Central memory CD8-positive, alpha-beta T cell (primary cell): ENCODE results near the gene KLHL18.
"Not testable (repeated sequence)": the region's sequence is repeated elsewhere in the genome, so short reads cannot be mapped to it uniquely, and the experiment has no call there.

ENCODE experiments used
- ATAC-seq: fragments of 150-1000 bp; cut with Tn5 transposase; replicated peaks from 2 replicates; pipeline ENCODE4 v1.10.0; 2022; ENCODE audit warnings: mild to moderate bottlenecking, moderate FRiP score, moderate number of reproducible peaks; ENCODE audit not compliant: poor library complexity, severe bottlenecking; ENCODE audit errors: extremely low read depth
- DNase-seq, 2 donors: peaks; one replicate each; pipeline ENCODE4 v3.0.0; 2021; ENCODE audit warnings: low spot score in 2 of 2
- H3K27ac Mint-ChIP-seq: one replicate; pipeline ENCODE4 v1.8.0; 2022; ENCODE audit warnings: low read depth, mild to moderate bottlenecking, moderate library complexity, mixed read lengths
- H3K27me3 Mint-ChIP-seq: one replicate; pipeline ENCODE4 v1.8.0; 2022; ENCODE audit warnings: mixed read lengths
- H3K36me3 Mint-ChIP-seq: one replicate; pipeline ENCODE4 v1.8.0; 2022; ENCODE audit warnings: mild to moderate bottlenecking, moderate library complexity, mixed read lengths; ENCODE audit not compliant: insufficient read depth
- H3K4me1 Mint-ChIP-seq: one replicate; pipeline ENCODE4 v1.8.0; 2022; ENCODE audit warnings: mixed read lengths
- H3K4me3 Mint-ChIP-seq: one replicate; pipeline ENCODE4 v1.8.0; 2022; ENCODE audit warnings: mild to moderate bottlenecking, moderate library complexity, mixed read lengths
- H3K9me3 Mint-ChIP-seq: one replicate; pipeline ENCODE4 v1.8.0; 2022; ENCODE audit warnings: mixed read lengths

The KLHL18 gene

DNA sequence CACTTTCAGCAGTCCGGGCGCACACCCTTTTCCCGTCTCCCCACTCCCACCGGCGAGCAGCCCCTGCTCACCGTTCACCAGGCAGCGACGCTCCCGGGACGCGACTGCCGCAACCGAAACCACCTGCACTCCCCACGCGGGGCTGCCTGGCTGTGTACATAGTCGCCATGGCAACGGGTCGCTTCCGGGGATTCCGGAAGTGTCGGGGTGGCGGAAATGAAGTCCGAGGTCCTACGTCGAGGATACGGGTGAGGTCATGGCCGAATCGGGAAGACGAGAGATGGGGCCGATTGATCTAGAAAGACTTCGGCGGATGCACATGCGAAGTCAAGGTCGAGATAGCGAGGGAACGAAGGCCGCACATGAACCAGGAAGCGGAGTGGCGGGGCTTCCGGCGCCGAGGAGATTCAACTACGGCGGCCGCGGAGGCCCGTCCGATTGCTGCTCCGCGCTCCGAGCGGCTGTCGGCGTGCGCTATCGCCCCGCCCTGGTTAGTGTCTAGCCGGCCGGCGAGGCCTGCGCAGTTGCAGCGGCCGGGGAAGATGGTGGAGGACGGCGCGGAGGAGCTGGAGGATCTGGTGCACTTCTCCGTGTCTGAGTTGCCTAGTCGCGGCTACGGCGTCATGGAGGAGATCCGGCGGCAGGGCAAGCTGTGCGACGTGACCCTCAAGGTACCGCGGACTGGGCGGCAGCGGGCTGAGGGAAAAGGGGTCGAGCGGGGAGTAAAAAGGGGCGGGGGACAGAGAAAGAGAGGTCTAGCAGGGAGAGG, at the start of gene KLHL18, which contains the start of gene KIF9:
Gene KLHL18 (plus strand): TSS at position 521 of the 769 bp plus-strand sequence. CDS start 22 bp downstream, at position 543.
Gene KIF9 (minus strand): TSS at position 376 of the 769 bp plus-strand sequence. CDS start 5,425 bp downstream, outside the sequence.
- peak within 1 kb of the TSS; percentile 99 for H3K27ac Mint-ChIP-seq
- DNase-seq (peak; percentile 88 to 94), ATAC-seq (peak; percentile 84)
- H3K4me1 Mint-ChIP-seq = peaks cover 45% of the 10 kb centered on the region
- H3K4me3 Mint-ChIP-seq = peak within 1 kb of the TSS; percentile 97
- peaks cover 37% of the 10 kb centered on the region for H3K36me3 Mint-ChIP-seq
- no peaks in the 10 kb centered on the region for H3K9me3 Mint-ChIP-seq
- H3K27me3 Mint-ChIP-seq = no peaks in the 10 kb centered on the region

DNA sequence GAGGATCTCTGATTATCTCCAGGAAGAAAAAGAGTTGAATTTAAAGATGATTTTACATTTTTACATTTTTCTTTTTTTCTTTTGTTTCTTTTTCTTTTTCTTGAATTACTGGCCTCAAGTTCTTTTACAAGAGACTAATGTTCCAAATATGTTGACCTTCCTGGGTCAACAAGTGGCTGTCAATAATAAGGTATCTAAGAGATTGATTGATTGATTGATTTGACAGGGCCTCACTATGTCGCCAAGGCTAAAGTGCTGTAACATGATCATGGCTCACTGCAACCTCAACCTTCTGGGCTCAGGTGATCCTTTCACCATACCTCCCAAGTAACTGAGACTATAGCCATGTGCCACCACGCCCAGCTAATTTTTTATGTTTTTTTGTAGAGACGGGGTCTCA, 44.7 kb upstream of the KLHL18 start:
- no peaks in the 10 kb centered on the region for H3K27me3 Mint-ChIP-seq

DNA sequence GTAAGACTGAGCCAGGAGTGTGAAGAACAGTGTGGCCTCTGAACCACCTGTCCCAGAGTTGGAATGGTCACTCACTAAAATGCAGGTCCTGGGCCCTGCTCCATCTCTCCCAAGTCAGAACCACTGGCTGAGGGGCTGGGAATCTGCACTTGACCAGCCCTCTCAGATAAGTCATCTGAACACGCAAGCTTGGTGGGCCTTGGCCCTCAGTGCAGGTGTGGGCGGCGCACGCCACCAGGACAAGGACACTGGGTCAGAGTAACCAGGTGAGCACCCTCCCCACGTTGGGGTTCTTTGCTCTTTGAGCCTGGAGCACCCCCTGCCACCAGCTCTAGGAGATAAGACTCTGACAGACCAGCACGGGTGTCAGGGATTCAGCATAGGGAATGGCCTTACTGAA, 42.8 kb upstream of the KLHL18 start:
- ATAC-seq (no peak), DNase-seq (no peak)
- Mint-ChIP-seq H3K36me3 (no peaks in the 10 kb centered on the region), H3K9me3 (no peaks in the 10 kb centered on the region), H3K4me3 (no peak overlapping the region), H3K4me1 (no peaks in the 10 kb centered on the region), H3K27ac (no peak overlapping the region), H3K27me3 (no peaks in the 10 kb centered on the region)

More for the DNA sequence above, 44.7 kb upstream of the KLHL18 start:
- DNase-seq (no peak), ATAC-seq (no peak)
- no peak overlapping the region for H3K27ac Mint-ChIP-seq
- H3K36me3 Mint-ChIP-seq = no peaks in the 10 kb centered on the region
- no peaks in the 10 kb centered on the region for H3K4me1 Mint-ChIP-seq
- H3K9me3 Mint-ChIP-seq = no peaks in the 10 kb centered on the region
- H3K4me3 Mint-ChIP-seq = no peak overlapping the region

- H3K27ac Mint-ChIP-seq = no peak overlapping the region
- no peak overlapping the region for H3K4me3 Mint-ChIP-seq
- no peaks in the 10 kb centered on the region for H3K36me3 Mint-ChIP-seq
- H3K4me1 Mint-ChIP-seq = no peaks in the 10 kb centered on the region
- ATAC-seq (no peak), DNase-seq (no peak)
- H3K27me3 Mint-ChIP-seq = no peaks in the 10 kb centered on the region
- H3K9me3 Mint-ChIP-seq = no peaks in the 10 kb centered on the region
These were observed 39.2 kb upstream of the KLHL18 start for GRCh38 chr3:47243419-47244147.

- DNase-seq = no peak
- Mint-ChIP-seq H3K9me3 (no peaks in the 10 kb centered on the region), H3K4me3 (no peak overlapping the region), H3K27ac (no peak overlapping the region), H3K27me3 (no peaks in the 10 kb centered on the region), H3K4me1 (no peaks in the 10 kb centered on the region), H3K36me3 (no peaks in the 10 kb centered on the region)
- ATAC-seq = no peak
These were observed 38.1 kb upstream of the KLHL18 start for GRCh38 chr3:47244531-47245100.

DNA sequence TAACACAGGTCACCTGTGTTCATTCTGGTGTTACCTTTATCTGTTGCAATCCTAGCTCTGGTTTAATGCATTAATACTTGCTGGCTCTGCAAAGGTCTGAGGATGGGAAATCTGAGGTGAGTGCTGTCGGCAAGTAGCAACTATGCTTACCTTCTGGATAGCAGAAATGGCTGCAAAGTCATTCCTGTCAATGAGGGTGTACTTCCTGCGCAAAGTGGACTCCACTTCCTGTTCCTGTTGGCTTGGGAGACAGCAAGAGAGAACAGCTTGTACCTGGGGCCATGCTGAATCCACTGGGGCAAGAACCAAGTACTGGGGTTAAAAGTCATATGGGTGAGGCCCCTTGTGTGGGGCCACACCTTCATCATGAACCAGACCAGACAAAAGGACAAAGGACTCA, 37.5 kb upstream of the KLHL18 start:
- H3K9me3 Mint-ChIP-seq = no peaks in the 10 kb centered on the region
- DNase-seq (no peak), ATAC-seq (no peak)
- no peaks in the 10 kb centered on the region for H3K27me3 Mint-ChIP-seq
- no peaks in the 10 kb centered on the region for H3K4me1 Mint-ChIP-seq
- no peak overlapping the region for H3K4me3 Mint-ChIP-seq
- H3K36me3 Mint-ChIP-seq = no peaks in the 10 kb centered on the region
- H3K27ac Mint-ChIP-seq = no peak overlapping the region

DNA sequence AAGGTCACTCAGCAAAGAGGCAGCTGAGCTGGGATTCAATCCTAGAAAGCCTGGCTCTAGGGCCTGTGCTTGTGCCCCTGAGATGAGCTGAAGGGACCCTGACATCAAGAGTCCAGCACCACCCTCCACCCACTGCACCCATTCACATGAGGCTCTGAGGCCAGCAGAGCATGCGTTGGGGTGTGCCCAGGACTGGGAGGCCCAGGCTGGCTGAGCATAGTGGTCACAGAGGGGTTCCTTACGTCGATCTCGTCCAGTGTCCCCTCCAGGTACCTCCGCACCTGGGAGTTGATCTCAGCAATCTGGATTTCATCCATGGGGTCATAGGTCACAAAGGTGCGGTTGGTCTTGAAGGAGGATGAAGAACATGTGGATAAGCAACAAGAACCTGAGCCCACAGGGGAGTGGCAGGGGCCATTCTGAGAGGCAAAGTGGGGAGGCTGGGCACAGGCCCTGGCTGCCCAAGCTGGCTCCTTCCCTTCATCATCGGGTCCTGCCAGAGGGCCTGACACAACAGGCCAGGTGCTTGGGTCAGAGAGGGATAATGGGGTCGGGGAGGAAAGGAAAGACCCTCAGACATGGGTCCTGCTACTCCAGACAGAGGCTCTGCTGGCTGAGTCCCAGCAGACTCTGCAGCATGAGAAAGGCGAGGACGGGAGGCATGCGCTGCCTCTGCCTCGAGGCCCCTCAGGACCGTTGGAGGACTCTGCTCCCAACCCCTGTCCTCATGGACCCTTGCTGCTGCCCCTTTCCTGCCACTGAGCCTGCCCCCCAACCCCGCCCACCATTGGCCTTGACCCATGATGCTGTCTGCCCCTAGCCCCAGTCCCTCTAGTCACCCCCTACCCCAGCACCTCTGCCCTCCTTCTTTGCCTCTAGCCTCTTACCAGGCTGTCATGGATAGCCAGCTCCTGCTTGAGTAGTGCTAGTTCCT, 35.3 kb upstream of the KLHL18 start:
- no peaks in the 10 kb centered on the region for H3K4me1 Mint-ChIP-seq
- ATAC-seq = no peak
- DNase-seq = no peak

GRCh38 chr3:47250309-47251060, 32.3 kb upstream of the KLHL18 start:
- no peaks in the 10 kb centered on the region for H3K36me3 Mint-ChIP-seq
- no peak overlapping the region for H3K4me3 Mint-ChIP-seq
- no peak for DNase-seq
- no peak for ATAC-seq
- H3K4me1 Mint-ChIP-seq = no peaks in the 10 kb centered on the region
- H3K27me3 Mint-ChIP-seq = no peaks in the 10 kb centered on the region
- H3K27ac Mint-ChIP-seq = no peak overlapping the region
- H3K9me3 Mint-ChIP-seq = no peaks in the 10 kb centered on the region

More for the DNA sequence above, 35.3 kb upstream of the KLHL18 start:
- no peaks in the 10 kb centered on the region for H3K27me3 Mint-ChIP-seq
- no peaks in the 10 kb centered on the region for H3K9me3 Mint-ChIP-seq
- H3K27ac Mint-ChIP-seq = no peak overlapping the region
- H3K4me3 Mint-ChIP-seq = no peak overlapping the region
- no peaks in the 10 kb centered on the region for H3K36me3 Mint-ChIP-seq

DNA sequence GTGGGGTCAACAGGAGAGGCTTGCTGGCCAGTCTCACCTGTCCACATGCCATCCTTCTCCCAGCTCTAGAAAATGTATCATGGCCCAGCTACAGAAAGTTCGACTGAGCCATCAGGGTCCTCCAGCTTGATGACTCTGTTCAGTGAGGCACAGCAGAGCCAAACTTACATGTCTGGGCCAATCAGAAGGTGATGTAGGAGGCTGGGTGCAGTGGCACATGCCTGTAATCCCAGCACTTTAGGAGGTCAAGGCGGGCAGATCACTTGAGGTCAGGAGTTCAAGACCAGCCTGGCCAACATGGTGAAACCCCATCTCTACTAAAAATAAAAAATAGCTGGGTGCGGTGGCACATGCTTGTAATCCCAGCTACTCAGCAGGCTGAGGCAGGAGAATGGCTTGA, 31.7 kb upstream of the KLHL18 start:
- not testable (repeated sequence) for H3K36me3 Mint-ChIP-seq, DNase-seq, H3K4me3 Mint-ChIP-seq, H3K4me1 Mint-ChIP-seq, H3K9me3 Mint-ChIP-seq, ATAC-seq, H3K27ac Mint-ChIP-seq, H3K27me3 Mint-ChIP-seq

- no peak overlapping the region for H3K27ac Mint-ChIP-seq
- DNase-seq = no peak
- H3K4me3 Mint-ChIP-seq = no peak overlapping the region
- no peaks in the 10 kb centered on the region for H3K36me3 Mint-ChIP-seq
- H3K4me1 Mint-ChIP-seq = no peaks in the 10 kb centered on the region
- no peaks in the 10 kb centered on the region for H3K9me3 Mint-ChIP-seq
- no peaks in the 10 kb centered on the region for H3K27me3 Mint-ChIP-seq
- ATAC-seq = no peak
These were observed 31.1 kb upstream of the KLHL18 start for GRCh38 chr3:47251689-47252088.

GRCh38 chr3:47256331-47256730, 26.4 kb upstream of the KLHL18 start:
- H3K27me3 Mint-ChIP-seq, H3K4me3 Mint-ChIP-seq, H3K9me3 Mint-ChIP-seq, H3K27ac Mint-ChIP-seq, DNase-seq, H3K4me1 Mint-ChIP-seq, H3K36me3 Mint-ChIP-seq, ATAC-seq: not testable (repeated sequence)
